ENCODE measurements around the gene PIK3R3.
A peak's percentile ranks its signal among the peaks of the same experiment; 100 is the strongest.

The PIK3R3 gene

GRCh38 chr1:46179138-46180081 is 47.0 kb upstream of the PIK3R3 start:
- Histone ChIP-seq H3K4me3 (ENCODE audit: insufficient read depth, low read length, poor library complexity, severe bottlenecking) (no peak overlapping the region), H3K9ac (ENCODE audit: low read length) (no peak overlapping the region), H3K4me2 (ENCODE audit: low read depth, low read length, poor library complexity, severe bottlenecking) (no peak overlapping the region), H3K36me3 (ENCODE audit: low read length) (no peaks in the 10 kb centered on the region), H3K9me3 (ENCODE audit: insufficient read depth, low read length) (no peaks in the 10 kb centered on the region), H3F3A (ENCODE audit: insufficient read depth) (no peaks in the 10 kb centered on the region), H4K20me1 (ENCODE audit: low read depth, low read length) (no peaks in the 10 kb centered on the region), H3K27ac (ENCODE audit: low read depth, low read length) (no peak overlapping the region), H3K9me2 (replicated peaks; ENCODE audit: insufficient read depth, low read length) (no peaks in the 10 kb centered on the region), H3K27me3 (ENCODE audit: low read length) (no peaks in the 10 kb centered on the region), H2AFZ (ENCODE audit: low read depth, low read length, severe bottlenecking) (no peak overlapping the region), H3K79me2 (ENCODE audit: insufficient read depth, low read length) (no peaks in the 10 kb centered on the region)
- TF ChIP-seq EZH2phosphoT487 (conservative IDR thresholded peaks at IDR 0.05; ENCODE audit: low read length), result no peak
- TF ChIP-seq CTCF (IDR thresholded peaks at IDR 0.05; ENCODE audit: insufficient read depth, low read length, poor library complexity, severe bottlenecking), result peak; percentile 96

DNA sequence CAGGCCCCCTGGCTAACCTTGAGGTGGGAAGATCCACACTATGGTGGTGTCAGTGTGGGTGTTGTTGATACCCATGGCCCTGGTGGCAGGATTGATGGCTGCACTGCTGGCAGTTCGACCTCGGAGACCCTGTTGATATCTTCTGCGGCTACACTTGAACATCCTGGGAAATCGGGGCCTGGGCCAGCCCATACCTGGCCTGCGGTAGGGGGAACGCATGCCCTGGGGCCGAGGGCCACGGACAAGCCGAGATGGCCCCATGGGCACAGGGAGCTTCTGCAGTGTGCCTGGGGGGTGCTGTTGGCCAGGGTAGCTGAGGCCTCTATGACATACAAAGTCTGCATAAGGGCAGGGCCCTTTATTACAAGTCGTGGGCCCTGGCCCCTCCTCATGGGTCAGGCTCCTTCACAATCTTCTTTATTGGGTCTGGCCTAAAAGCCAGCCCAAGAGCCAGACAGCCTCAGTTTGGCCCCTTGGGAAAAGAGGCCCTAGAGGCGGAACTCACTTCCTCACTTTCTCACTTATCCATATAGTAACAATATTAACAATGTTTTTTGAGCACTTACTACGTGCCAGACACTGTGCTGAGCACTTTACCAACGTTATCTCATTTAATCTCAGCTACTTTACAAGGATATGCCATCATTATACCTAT is 43.9 kb upstream of the PIK3R3 start, which contains the start of gene P3R3URF:
P3R3URF (minus strand) TSS at position 278 of the 655 bp plus-strand sequence; CDS start at position 261, 17 bp downstream.
- H3K27ac ChIP-seq (ENCODE audit: low read depth, low read length), result no peak within 1 kb of the TSS
- no peaks in the 10 kb centered on the region for H3K79me2 ChIP-seq (ENCODE audit: insufficient read depth, low read length)
- no peak within 1 kb of the TSS for H2AFZ ChIP-seq (ENCODE audit: low read depth, low read length, severe bottlenecking)
- H4K20me1 ChIP-seq (ENCODE audit: low read depth, low read length), result no peaks in the 10 kb centered on the region
- H3K4me3 ChIP-seq (ENCODE audit: insufficient read depth, low read length, poor library complexity, severe bottlenecking), result no peak within 1 kb of the TSS
- H3K36me3 ChIP-seq (ENCODE audit: low read length), result no peaks in the 10 kb centered on the region
- TF ChIP-seq CTCF (IDR thresholded peaks at IDR 0.05; ENCODE audit: insufficient read depth, low read length, poor library complexity, severe bottlenecking) (no peak), EZH2phosphoT487 (conservative IDR thresholded peaks at IDR 0.05; ENCODE audit: low read length) (no peak)
- H3F3A ChIP-seq (ENCODE audit: insufficient read depth), result no peaks in the 10 kb centered on the region
- H3K27me3 ChIP-seq (ENCODE audit: low read length), result no peaks in the 10 kb centered on the region
- no peak within 1 kb of the TSS for H3K9ac ChIP-seq (ENCODE audit: low read length)
- H3K9me3 ChIP-seq (ENCODE audit: insufficient read depth, low read length), result no peaks in the 10 kb centered on the region
- H3K4me2 ChIP-seq (ENCODE audit: low read depth, low read length, poor library complexity, severe bottlenecking), result no peak within 1 kb of the TSS
- no peaks in the 10 kb centered on the region for H3K9me2 ChIP-seq (replicated peaks; ENCODE audit: insufficient read depth, low read length)

- no peak overlapping the region for H2AFZ ChIP-seq (ENCODE audit: low read depth, low read length, severe bottlenecking)
- no peak for TF ChIP-seq EZH2phosphoT487 (conservative IDR thresholded peaks at IDR 0.05; ENCODE audit: low read length)
Measured at GRCh38 chr1:46175243-46175642, 42.8 kb upstream of the PIK3R3 start.

More at GRCh38 chr1:46175243-46175642, 42.8 kb upstream of the PIK3R3 start:
- Histone ChIP-seq H4K20me1 (ENCODE audit: low read depth, low read length) (no peaks in the 10 kb centered on the region), H3K9ac (ENCODE audit: low read length) (no peak overlapping the region), H3K4me3 (ENCODE audit: insufficient read depth, low read length, poor library complexity, severe bottlenecking) (no peak overlapping the region), H3K36me3 (ENCODE audit: low read length) (no peaks in the 10 kb centered on the region), H3K27me3 (ENCODE audit: low read length) (no peaks in the 10 kb centered on the region), H3K27ac (ENCODE audit: low read depth, low read length) (no peak overlapping the region), H3K9me3 (ENCODE audit: insufficient read depth, low read length) (no peaks in the 10 kb centered on the region), H3K79me2 (ENCODE audit: insufficient read depth, low read length) (no peaks in the 10 kb centered on the region), H3K4me2 (ENCODE audit: low read depth, low read length, poor library complexity, severe bottlenecking) (no peak overlapping the region), H3F3A (ENCODE audit: insufficient read depth) (no peaks in the 10 kb centered on the region), H3K9me2 (replicated peaks; ENCODE audit: insufficient read depth, low read length) (no peaks in the 10 kb centered on the region)
